Muscle layer of duodenum (tissue), 2 donors: ENCODE results near the gene ACIN1.
A peak's percentile ranks its signal among the peaks of the same experiment; 100 is the strongest.

ENCODE experiments used
- H3K27ac ChIP-seq: one replicate; pipeline ENCODE4 v1.7.0; 2013; ENCODE audit warnings: mild to moderate bottlenecking, low read length
- H3K27me3 ChIP-seq: one replicate; pipeline ENCODE4 v1.7.0; 2013; ENCODE audit warnings: low read depth, mild to moderate bottlenecking, control low read depth, low read length
- H3K36me3 ChIP-seq, 2 donors: one replicate each; pipeline ENCODE4 v1.7.0; 2013; ENCODE audit warnings: low read length in 2 of 2, control low read depth in 1 of 2, mild to moderate bottlenecking in 1 of 2; ENCODE audit not compliant: insufficient read depth in 2 of 2, control insufficient read depth in 1 of 2
- H3K4me1 ChIP-seq, 2 donors: one replicate each; pipeline ENCODE4 v1.7.0; 2013; ENCODE audit warnings: low read length in 2 of 2, mild to moderate bottlenecking in 2 of 2, control low read depth in 1 of 2, moderate library complexity in 1 of 2; ENCODE audit not compliant: insufficient read depth in 2 of 2, control insufficient read depth in 1 of 2
- H3K4me3 ChIP-seq, 2 donors: one replicate each; pipeline ENCODE4 v1.7.0; 2013; ENCODE audit warnings: low read length in 2 of 2, low read depth in 1 of 2, mild to moderate bottlenecking in 1 of 2
- H3K9me3 ChIP-seq, 2 donors: one replicate each; pipeline ENCODE4 v1.7.0; 2013; ENCODE audit warnings: low read length in 2 of 2, control low read depth in 1 of 2, mild to moderate bottlenecking in 1 of 2; ENCODE audit not compliant: control insufficient read depth in 1 of 2
- donor health status: healthy.

Gene ACIN1

GRCh38 chr14:23013054-23013748 is 81.7 kb downstream of the ACIN1 start:
- no peak overlapping the region for H3K27ac ChIP-seq
- no peak overlapping the region for H3K4me3 ChIP-seq
- H3K36me3 ChIP-seq, result no peaks in the 10 kb centered on the region
- H3K9me3 ChIP-seq, result no peaks in the 10 kb centered on the region
- H3K27me3 ChIP-seq, result no peaks in the 10 kb centered on the region
- no peaks in the 10 kb centered on the region for H3K4me1 ChIP-seq

- Histone ChIP-seq H3K36me3 (no peaks in the 10 kb centered on the region), H3K4me3 (peak within 1 kb of the TSS; percentile 70 to 78), H3K4me1 (peaks cover 4 to 7% of the 10 kb centered on the region in 2 donors), H3K27me3 (no peaks in the 10 kb centered on the region), H3K27ac (peak within 1 kb of the TSS; percentile 89), H3K9me3 (no peaks in the 10 kb centered on the region)
Measured at GRCh38 chr14:23009939-23010726, 84.8 kb downstream of the ACIN1 start, which contains the start of gene C14orf93. Gene C14orf93 (minus strand): TSS chr14:23010143. CDS start chr14:22999023, 11,120 bp downstream.

- H3K36me3 ChIP-seq, result no peaks in the 10 kb centered on the region
- peak overlapping the region; percentile 70 to 78 for H3K4me3 ChIP-seq
- no peaks in the 10 kb centered on the region for H3K27me3 ChIP-seq
- peak overlapping the region; percentile 89 for H3K27ac ChIP-seq
- no peaks in the 10 kb centered on the region for H3K9me3 ChIP-seq
- H3K4me1 ChIP-seq, result peaks cover 4 to 7% of the 10 kb centered on the region in 2 donors
Measured at GRCh38 chr14:23009483-23009938, 85.4 kb downstream of the ACIN1 start.

GRCh38 chr14:23008831-23009230 is 86.1 kb downstream of the ACIN1 start:
- Histone ChIP-seq H3K27ac (no peak overlapping the region), H3K36me3 (no peaks in the 10 kb centered on the region), H3K4me1 (peaks cover 4 to 7% of the 10 kb centered on the region in 2 donors), H3K9me3 (no peaks in the 10 kb centered on the region), H3K4me3 (no peak overlapping the region), H3K27me3 (no peaks in the 10 kb centered on the region)
